Measurements from ENCODE around the gene ANGEL2.

Gene ANGEL2

GRCh38 chr1:213015099-213016050 is at the start of gene ANGEL2:
Gene ANGEL2 (minus strand): TSS chr1:213015867. CDS start chr1:213015671, 196 bp downstream.
- TF ChIP-seq, protein P1, sequence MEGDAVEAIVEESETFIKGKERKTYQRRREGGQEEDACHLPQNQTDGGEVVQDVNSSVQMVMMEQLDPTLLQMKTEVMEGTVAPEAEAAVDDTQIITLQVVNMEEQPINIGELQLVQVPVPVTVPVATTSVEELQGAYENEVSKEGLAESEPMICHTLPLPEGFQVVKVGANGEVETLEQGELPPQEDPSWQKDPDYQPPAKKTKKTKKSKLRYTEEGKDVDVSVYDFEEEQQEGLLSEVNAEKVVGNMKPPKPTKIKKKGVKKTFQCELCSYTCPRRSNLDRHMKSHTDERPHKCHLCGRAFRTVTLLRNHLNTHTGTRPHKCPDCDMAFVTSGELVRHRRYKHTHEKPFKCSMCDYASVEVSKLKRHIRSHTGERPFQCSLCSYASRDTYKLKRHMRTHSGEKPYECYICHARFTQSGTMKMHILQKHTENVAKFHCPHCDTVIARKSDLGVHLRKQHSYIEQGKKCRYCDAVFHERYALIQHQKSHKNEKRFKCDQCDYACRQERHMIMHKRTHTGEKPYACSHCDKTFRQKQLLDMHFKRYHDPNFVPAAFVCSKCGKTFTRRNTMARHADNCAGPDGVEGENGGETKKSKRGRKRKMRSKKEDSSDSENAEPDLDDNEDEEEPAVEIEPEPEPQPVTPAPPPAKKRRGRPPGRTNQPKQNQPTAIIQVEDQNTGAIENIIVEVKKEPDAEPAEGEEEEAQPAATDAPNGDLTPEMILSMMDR (IDR thresholded peaks at IDR 0.05; ENCODE audit: insufficient read depth, low read depth, low read length, missing control alignments), result no peak

DNA sequence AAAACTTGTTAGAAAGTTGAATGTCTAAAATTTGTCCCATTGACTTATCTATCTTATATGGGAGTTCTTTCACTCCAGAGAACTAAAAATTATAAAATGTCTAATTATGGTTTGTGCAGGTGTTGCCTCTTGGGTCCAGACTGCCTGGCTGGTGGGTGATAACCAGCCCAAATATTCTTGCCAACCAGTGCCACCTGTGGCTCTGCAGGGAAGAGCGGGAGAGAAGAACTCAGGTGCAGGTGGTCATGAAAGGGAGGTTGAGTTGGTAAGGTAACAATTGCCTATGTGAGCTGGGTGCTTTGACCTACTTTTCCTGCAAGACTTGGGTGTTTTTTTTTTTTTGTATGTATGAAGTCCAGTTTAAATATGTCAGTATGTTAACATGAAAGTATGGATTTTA is 45.6 kb upstream of the ANGEL2 start:
- DNase-seq (ENCODE audit: low read depth), result no peak
- TF ChIP-seq, protein P1 (IDR thresholded peaks at IDR 0.05; ENCODE audit: insufficient read depth, low read depth, low read length, missing control alignments), result peak; percentile 28
- H3K4me3 ChIP-seq (ENCODE audit: low read length), result no peak overlapping the region

More at GRCh38 chr1:213015099-213016050, at the start of gene ANGEL2:
- DNase-seq (ENCODE audit: low read depth), result peak; percentile 98
- peak within 1 kb of the TSS; percentile 80 for H3K4me3 ChIP-seq (ENCODE audit: low read length)

GRCh38 chr1:213060836-213061235 is 45.2 kb upstream of the ANGEL2 start:
- no peak for DNase-seq (ENCODE audit: low read depth)
- no peak overlapping the region for H3K4me3 ChIP-seq (ENCODE audit: low read length)
- TF ChIP-seq, protein P1 (IDR thresholded peaks at IDR 0.05; ENCODE audit: insufficient read depth, low read depth, low read length, missing control alignments), result no peak

DNA sequence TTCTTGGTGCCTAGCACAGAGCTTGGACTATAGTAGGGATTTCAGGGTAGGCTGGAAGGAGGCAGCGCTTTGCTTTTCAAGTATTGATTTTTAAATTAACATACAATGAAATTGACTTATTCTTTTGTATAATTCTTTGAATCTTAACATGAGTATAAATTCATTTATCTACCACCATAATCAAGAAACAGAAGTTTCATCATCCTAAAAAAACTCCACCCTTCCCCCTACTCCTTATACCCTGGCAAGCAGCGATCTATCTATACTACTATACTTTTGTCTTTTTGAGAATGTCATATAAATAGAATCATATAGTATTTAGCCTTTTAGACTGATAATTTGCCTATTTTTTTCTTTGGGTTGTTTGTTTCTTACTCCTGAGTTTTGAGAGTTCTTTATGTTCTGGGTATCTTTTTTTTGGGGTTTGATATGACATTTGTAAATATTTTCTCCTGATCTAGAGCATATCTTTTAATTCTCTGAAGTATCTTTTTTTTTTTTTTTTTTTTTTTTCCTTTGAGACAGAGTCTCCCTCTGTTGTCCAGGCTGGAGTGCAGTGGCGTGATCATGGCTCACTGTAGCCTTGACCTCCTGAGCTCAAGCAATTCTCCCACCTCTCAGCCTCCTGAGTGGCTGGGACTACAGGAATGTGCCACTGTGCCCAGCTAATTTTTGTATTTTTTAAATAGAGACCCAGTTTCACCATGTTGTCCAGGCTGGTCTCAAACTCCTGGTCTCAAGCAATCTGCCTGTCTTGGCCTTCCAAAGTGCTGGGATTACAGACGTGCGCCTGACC is 41.8 kb upstream of the ANGEL2 start:
- no peak for DNase-seq (ENCODE audit: low read depth)
- H3K4me3 ChIP-seq (ENCODE audit: low read length), result no peak overlapping the region
- TF ChIP-seq, protein P1 (IDR thresholded peaks at IDR 0.05; ENCODE audit: insufficient read depth, low read depth, low read length, missing control alignments), result no peak

DNA sequence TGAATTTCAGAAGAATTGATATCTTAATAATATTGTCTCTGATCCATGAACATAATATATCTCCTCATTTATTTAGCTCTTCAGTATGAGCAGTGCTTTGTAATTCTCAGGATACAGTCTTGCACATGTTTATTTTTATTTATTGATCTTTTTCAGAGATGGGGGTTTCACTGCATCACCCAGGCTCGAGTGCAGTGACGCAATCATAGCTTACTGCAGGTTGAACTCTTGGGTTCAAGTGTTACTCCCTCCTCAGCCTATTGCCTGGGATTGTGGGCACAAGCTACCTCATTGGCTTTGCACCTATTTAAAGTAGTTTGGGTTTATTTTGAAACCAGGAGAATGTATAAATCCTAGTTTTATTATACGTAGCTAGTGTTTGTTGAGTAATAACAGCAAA is 40.1 kb upstream of the ANGEL2 start:
- TF ChIP-seq, protein P1 (IDR thresholded peaks at IDR 0.05; ENCODE audit: insufficient read depth, low read depth, low read length, missing control alignments), result no peak
- DNase-seq (ENCODE audit: low read depth), result no peak
- H3K4me3 ChIP-seq (ENCODE audit: low read length), result no peak overlapping the region

DNA sequence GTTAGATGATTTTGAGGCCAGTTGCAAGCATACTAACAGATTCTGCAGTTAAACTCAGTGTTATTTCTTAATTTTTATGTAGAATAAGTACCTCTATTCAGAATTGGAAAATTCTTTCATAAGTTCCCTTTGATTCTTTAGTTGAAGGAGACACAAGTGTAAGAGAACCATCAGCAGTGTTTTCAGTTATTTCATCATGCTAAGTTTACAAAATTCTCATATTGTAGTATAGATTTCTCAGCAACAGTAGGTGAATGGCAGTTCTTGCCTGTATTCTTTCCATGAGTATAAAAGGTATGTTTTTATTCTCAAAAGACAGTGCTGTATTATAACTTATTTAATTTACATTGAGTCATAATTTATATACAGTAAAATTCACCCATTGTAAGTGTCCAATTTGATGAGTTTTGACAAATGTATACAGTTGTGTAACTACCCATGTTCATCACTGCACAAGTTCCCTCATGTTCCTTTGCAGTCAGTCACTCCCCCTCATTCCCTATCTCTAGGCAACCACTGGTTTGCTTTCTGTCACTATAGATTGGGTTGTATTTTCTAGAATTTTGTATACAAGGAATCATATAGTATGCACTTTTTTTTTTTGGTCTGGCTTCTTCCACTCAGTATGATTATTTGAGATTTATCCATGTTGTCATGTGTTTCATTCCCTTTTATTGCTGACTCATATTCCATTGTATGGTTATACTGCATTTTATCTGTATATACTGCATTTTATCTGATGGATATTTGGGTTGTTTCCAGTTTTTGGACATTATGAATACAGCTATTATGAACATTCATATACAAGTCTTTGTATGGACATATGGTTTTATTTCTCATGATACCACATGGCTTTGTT is 39.3 kb upstream of the ANGEL2 start:
- TF ChIP-seq, protein P1 (IDR thresholded peaks at IDR 0.05; ENCODE audit: insufficient read depth, low read depth, low read length, missing control alignments), result no peak
- peak; percentile 81 for DNase-seq (ENCODE audit: low read depth)
- no peak overlapping the region for H3K4me3 ChIP-seq (ENCODE audit: low read length)
